Measurements from ENCODE around the gene PRKCE.

DNA sequence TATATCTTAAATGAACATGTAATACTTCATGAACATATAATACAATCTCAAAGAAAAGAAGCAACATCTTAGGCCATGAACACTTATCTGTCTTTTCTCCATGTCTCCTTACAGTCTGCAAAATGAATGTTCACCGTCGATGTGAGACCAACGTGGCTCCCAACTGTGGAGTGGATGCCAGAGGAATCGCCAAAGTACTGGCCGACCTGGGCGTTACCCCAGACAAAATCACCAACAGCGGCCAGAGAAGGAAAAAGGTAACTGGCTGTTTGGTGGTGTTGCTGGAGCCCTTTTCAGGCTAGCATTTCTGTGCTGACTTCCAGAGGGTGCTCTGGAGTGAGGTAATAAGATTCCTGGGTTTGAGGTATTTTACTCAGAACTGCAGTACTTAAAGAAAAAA, 349.8 kb downstream of the PRKCE start:
- TF ChIP-seq POLR2AphosphoS5 (IDR thresholded peaks at IDR 0.05; ENCODE audit: low read depth, low read length) = no peak
- no peak for TF ChIP-seq POLR2A (IDR thresholded peaks at IDR 0.05; ENCODE audit: low read depth, low read length)
- TF ChIP-seq TAF1 (IDR thresholded peaks at IDR 0.05; ENCODE audit: borderline replicate concordance, low read depth, low read length) = no peak
